HepG2 (cell line): Measurements from ENCODE around the gene JPH4. TPM values are rescaled to one million over a fixed set of nuclear protein-coding genes. Genes with fewer than 3 reads are reported as not detected.
A peak's percentile ranks its signal among the peaks of the same experiment; 100 is the strongest.

Source experiments
- AGO2 ChIP-seq: fragments of 200-400 bp; formaldehyde crosslinking; optimal IDR thresholded peaks from 2 replicates; pipeline ENCODE3; 2017; ENCODE audit warnings: mild to moderate bottlenecking, low read depth, low read length, moderate library complexity
- EHMT2 ChIP-seq: fragments of 200-600 bp; sonication (generic); IDR thresholded peaks from 2 replicates; pipeline ENCODE4 v1.7.0; 2017; ENCODE audit warnings: antibody characterized with exemption, low read depth, low read length, borderline replicate concordance
- ESRRA ChIP-seq: sonication (generic); formaldehyde crosslinking; IDR thresholded peaks from 2 replicates; pipeline ENCODE4 v1.5.1; 2020; ENCODE audit warnings: mild to moderate bottlenecking, low read depth, missing genetic modification reagents
- FOXK2 ChIP-seq: fragments of 450-650 bp; IDR thresholded peaks from 2 replicates; pipeline ENCODE4 v1.6.1; 2016
- MIER2 ChIP-seq: IDR thresholded peaks from 2 replicates; pipeline ENCODE4 v1.6.1; 2016; ENCODE audit warnings: missing biosample characterization, missing genetic modification reagents
- NAIF1 ChIP-seq: sonication (generic); formaldehyde crosslinking; IDR thresholded peaks from 2 replicates; pipeline ENCODE4 v1.5.0; 2020; ENCODE audit warnings: mild to moderate bottlenecking, missing genetic modification reagents, borderline replicate concordance
- NCOA5 ChIP-seq: sonication (generic); formaldehyde crosslinking; IDR thresholded peaks from 2 replicates; pipeline ENCODE4 v1.4.0; 2020; ENCODE audit warnings: missing genetic modification reagents
- NR2F2 ChIP-seq: IDR thresholded peaks from 2 replicates; pipeline ENCODE4 v1.6.1; 2012; ENCODE audit warnings: low read depth, inconsistent platforms, borderline replicate concordance
- NR3C1 ChIP-seq: sonication (generic); formaldehyde crosslinking; IDR thresholded peaks from 2 replicates; pipeline ENCODE4 v1.4.0; 2020; ENCODE audit warnings: missing genetic modification reagents
- POLR2AphosphoS2 ChIP-seq: IDR thresholded peaks from 2 replicates; pipeline ENCODE4 v1.6.1; 2011; ENCODE audit warnings: low read depth, low read length, improper control_type of control experiment
- RBAK ChIP-seq: sonication (generic); formaldehyde crosslinking; IDR thresholded peaks from 2 replicates; pipeline ENCODE4 v1.5.1; 2020; ENCODE audit warnings: mild to moderate bottlenecking, missing genetic modification reagents
- RELA ChIP-seq: sonication (generic); formaldehyde crosslinking; IDR thresholded peaks from 2 replicates; pipeline ENCODE4 v1.4.0; 2020; ENCODE audit warnings: missing genetic modification reagents
- RNF2 ChIP-seq: fragments of 450-650 bp; conservative IDR thresholded peaks from 2 replicates; pipeline ENCODE4 v1.6.1; 2016; ENCODE audit warnings: low read depth
- SMAD9 ChIP-seq: sonication (generic); formaldehyde crosslinking; IDR thresholded peaks from 2 replicates; pipeline ENCODE4 v1.5.1; 2020; ENCODE audit warnings: mild to moderate bottlenecking, missing genetic modification reagents
- ZBTB49 ChIP-seq: sonication (generic); formaldehyde crosslinking; IDR thresholded peaks from 2 replicates; pipeline ENCODE4 v1.4.0; 2020; ENCODE audit warnings: missing genetic modification reagents, borderline replicate concordance
- ZFP36 ChIP-seq: fragments of 150-350 bp; IDR thresholded peaks from 2 replicates; pipeline ENCODE4 v1.6.1; 2018; ENCODE audit warnings: borderline replicate concordance, low read length, low read depth; ENCODE audit not compliant: partially characterized antibody
- ZFP90 ChIP-seq: sonication (generic); formaldehyde crosslinking; IDR thresholded peaks from 2 replicates; pipeline ENCODE4 v1.8.0; 2022; ENCODE audit warnings: missing genetic modification reagents, mild to moderate bottlenecking, inconsistent platforms, borderline replicate concordance
- ZHX1 ChIP-seq: sonication (generic); formaldehyde crosslinking; IDR thresholded peaks from 2 replicates; pipeline ENCODE4 v1.8.1; 2022; ENCODE audit warnings: low read depth, mild to moderate bottlenecking, missing genetic modification reagents
- ZMYM3 ChIP-seq: sonication (generic); formaldehyde crosslinking; IDR thresholded peaks from 2 replicates; pipeline ENCODE4 v1.5.1; 2020; ENCODE audit warnings: mild to moderate bottlenecking, missing genetic modification reagents
- ZNF883 ChIP-seq: sonication (generic); formaldehyde crosslinking; IDR thresholded peaks from 2 replicates; pipeline ENCODE4 v1.5.1; 2020; ENCODE audit warnings: mild to moderate bottlenecking, missing genetic modification reagents; ENCODE audit errors: not compliant biosample characterization
- ZSCAN31 ChIP-seq: sonication (generic); formaldehyde crosslinking; IDR thresholded peaks from 2 replicates; pipeline ENCODE4 v1.5.0; 2020; ENCODE audit warnings: low read depth, mild to moderate bottlenecking, missing genetic modification reagents
- ZZZ3 ChIP-seq: sonication (generic); formaldehyde crosslinking; IDR thresholded peaks from 2 replicates; pipeline ENCODE4 v1.4.0; 2020; ENCODE audit warnings: missing genetic modification reagents, mild to moderate bottlenecking, borderline replicate concordance
- polyA plus RNA-seq, 8 experiments: library from polyadenylated mRNA; depleted of rRNA in 3 of 8; stranded (reverse) in 7 of 8; unstranded in 1 of 8; fragments of >200 nt; fragmentation: Illumina TruSeq in 4 of 8; extraction: Trizol in 4 of 8; gene quantifications; 2 replicates each; pipeline versions ENCODE4 v1.2.1 to v1.2.3, GENCODE V29; 2011 to 2016; ENCODE audit warnings: low read depth in 4 of 8, missing spikeins in 1 of 8, mixed read lengths in 1 of 8; ENCODE audit not compliant: insufficient read depth in 1 of 8
- total RNA-seq, 5 experiments: library from RNA; depleted of rRNA; stranded (reverse); fragments of >200 nt; fragmentation: Illumina TruSeq; extraction: Trizol; gene quantifications; 2 replicates each; pipeline ENCODE4 v1.2.3, GENCODE V29; 2016; ENCODE audit warnings: low read depth in 1 of 5
- TF ChIP-seq, protein P1 (sequence below): sonication (generic); formaldehyde crosslinking; IDR thresholded peaks from 2 replicates; pipeline ENCODE4 v1.4.0; 2020; ENCODE audit warnings: missing genetic modification reagents, borderline replicate concordance

JPH4 gene
- total and polyA plus RNA-seq, 2 of the 13 experiments (the other 11 are each of a cell fraction or from before 2014, with no cell fraction given): 0.08 to 0.22 TPM

GRCh38 chr14:23610090-23610814 is 31.7 kb upstream of the JPH4 start (continued):
- TF ChIP-seq ZFP90 (CRISPR knock-in tag) (peak; percentile 90), NR3C1 (CRISPR knock-in tag) (no peak), RELA (CRISPR knock-in tag) (peak; percentile 18), MIER2 (CRISPR knock-in tag) (peak; percentile 61), NR2F2 (no peak), EHMT2 (no peak), SMAD9 (CRISPR knock-in tag) (no peak), FOXK2 (no peak), ZFP36 (no peak), ZSCAN31 (CRISPR knock-in tag) (no peak; the same call in 1 of the 2 replicates), NCOA5 (CRISPR knock-in tag) (peak; percentile 5; the same call in 1 of the 2 replicates), POLR2AphosphoS2 (no peak), ZHX1 (CRISPR knock-in tag) (no peak; the same call in 1 of the 2 replicates), ZNF883 (CRISPR knock-in tag) (peak; percentile 65), ZZZ3 (no peak), ZMYM3 (peak; percentile 89), ESRRA (CRISPR knock-in tag) (peak; percentile 69; the same call in 1 of the 2 replicates), RNF2 (no peak), ZBTB49 (CRISPR knock-in tag) (no peak), NAIF1 (CRISPR knock-in tag) (no peak), AGO2 (no peak), RBAK (CRISPR knock-in tag) (no peak)
- TF ChIP-seq, protein P1, sequence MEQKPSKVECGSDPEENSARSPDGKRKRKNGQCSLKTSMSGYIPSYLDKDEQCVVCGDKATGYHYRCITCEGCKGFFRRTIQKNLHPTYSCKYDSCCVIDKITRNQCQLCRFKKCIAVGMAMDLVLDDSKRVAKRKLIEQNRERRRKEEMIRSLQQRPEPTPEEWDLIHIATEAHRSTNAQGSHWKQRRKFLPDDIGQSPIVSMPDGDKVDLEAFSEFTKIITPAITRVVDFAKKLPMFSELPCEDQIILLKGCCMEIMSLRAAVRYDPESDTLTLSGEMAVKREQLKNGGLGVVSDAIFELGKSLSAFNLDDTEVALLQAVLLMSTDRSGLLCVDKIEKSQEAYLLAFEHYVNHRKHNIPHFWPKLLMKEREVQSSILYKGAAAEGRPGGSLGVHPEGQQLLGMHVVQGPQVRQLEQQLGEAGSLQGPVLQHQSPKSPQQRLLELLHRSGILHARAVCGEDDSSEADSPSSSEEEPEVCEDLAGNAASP (CRISPR knock-in tag): no peak
